Stimulated activated CD8-positive, alpha-beta memory T cell treated with anti-CD3 and anti-CD28 coated beads, Interleukin-2, amount 100 ng/mL, for 1 hour (primary cell): ENCODE measurements around the gene GRAMD4.
"Not testable (repeated sequence)": the region's sequence is repeated elsewhere in the genome, so short reads cannot be mapped to it uniquely, and the experiment has no call there.

ENCODE experiments used
- DNase-seq, 2 donors: peaks; one replicate each; pipeline ENCODE4 v3.0.0-alpha.2; 2020; ENCODE audit warnings: low read depth in 2 of 2

GRAMD4 gene

GRCh38 chr22:46620588-46621242 is 529 bp downstream of the GRAMD4 start:
- DNase-seq = no peak

DNA sequence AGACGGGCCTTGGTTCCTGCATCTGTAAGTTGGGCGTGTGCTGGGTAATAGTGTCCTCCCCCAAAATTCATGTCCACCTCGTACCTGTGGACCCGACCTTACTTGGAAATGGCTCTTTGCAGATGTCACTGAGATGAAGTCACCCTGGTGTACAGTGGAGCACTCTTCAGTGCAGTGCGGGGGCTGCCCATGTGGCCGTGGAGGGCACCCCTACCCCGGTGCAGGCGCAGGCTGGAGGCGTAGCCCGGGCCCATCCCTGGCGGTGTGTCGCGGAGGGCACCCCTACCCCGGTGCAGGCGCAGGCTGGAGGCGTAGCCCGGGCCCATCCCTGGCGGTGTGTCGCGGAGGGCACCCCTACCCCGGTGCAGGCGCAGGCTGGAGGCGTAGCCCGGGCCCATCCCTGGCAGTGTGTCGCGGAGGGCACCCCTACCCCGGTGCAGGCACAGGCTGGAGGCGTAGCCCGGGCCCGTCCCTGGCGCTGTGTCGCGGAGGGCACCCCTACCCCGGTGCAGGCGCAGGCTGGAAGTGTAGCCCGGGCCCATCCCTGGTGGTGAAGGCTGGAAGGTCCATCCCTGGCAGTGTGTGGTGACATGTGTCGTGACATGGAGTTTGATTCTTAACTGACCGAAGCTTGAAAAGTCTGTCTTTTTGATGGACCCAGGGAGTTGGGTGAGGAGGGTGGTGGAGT is 1.2 kb downstream of the GRAMD4 start:
- DNase-seq = not testable (repeated sequence)

DNA sequence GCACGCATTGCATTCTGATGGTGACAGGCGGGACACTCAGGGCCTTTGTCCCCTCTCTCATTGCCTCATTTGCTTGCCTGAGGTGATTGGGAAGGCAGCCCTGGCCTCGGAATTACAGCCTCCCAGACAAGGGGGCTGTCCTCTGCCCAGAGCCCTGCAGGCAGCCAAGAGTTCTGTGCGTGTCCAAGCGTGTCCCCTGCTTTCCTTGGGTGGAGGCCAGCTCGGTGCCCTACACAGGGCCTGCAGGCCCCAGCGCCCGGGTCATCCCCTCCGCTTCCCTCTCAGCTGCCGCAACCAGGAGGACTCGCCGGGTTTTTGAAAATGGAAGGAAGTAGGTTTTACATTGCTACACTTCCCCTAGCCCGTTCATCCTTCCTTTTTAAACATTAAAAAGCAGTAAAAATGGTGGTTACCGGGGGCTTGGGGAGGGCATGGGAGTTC is 1.9 kb downstream of the GRAMD4 start:
- DNase-seq = no peak

DNA sequence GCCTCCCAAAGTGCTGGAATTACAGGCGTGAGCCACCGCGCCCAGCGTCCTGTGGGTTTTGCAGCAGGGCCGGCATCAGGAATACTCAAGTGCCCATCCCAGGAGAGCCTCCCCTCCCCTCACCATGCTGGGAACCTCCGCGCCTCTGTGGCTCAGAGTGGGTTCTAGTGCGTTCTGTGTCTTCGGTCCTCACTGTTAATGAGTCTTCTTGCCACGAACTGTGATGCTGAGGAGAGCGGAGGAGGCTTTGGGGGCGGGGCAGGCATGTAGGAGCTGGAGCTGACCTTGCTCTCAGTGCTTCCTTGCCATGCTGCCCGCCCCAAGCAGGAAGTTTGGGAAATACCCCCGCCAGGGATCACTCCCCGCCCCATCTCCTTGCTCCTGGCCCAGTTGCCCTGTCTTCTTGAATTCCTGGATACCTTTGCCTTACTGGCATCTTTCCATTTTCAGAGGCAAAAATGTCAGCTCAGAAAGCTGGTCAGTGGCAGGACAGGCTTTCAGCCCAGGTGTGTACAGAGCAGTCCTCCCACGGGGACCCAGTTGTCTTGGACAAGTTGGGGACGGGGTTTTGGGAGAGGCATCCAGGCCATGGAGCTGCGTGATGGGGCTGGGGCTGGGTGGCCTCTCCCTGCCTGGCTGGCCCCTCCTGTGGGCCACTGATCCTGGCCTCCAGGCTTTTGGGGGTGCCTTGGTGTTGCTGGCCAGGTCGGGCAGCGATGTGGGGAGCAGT is 5.1 kb downstream of the GRAMD4 start:
- no peak for DNase-seq

DNA sequence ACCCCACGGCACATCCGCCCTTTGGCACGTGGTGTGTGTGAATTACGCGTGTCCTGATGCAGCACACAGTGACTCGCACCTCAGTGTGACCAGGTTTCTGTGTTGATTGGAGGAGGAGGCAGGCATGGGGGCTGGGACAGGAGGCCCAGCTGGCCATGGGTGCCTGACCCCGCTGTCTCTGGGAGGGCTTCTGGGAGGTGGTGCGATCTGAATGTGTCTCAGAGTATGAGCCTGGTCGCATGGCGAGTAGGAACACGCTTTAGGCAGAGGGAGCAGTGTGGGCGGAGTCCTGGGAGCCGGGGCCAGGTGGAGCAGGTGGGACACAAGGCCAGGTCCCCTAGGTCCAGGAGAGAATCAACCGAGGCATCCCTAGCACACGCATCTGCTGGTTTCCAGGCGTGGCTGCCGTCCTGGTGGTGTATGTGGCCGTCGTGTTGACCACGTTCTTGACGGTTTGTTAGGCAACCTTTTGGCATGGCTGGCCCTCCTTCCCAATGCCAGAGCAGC is 5.7 kb downstream of the GRAMD4 start:
- no peak for DNase-seq

DNA sequence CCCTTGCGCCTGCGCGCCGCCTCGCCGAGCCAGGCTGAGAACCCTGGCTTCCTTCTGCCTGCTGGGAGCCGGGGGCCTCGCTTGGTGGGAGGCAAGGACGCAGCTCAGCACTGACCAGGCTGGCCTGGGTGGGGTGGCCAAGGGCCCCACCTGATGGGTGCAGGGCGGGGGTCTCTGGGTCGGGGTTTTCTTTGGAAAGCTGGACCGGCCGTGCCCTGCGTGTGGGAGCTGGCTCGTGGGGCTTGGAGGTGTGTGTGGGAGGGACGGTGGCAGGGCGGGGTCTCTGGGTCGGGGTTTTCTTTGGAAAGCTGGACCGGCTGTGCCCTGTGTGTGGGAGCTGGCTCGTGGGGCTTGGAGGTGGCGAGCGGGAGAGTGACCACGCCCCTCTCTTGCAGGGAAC is 6.2 kb downstream of the GRAMD4 start:
- DNase-seq = no peak

GRCh38 chr22:46626911-46627805 is 7.0 kb downstream of the GRAMD4 start:
- no peak for DNase-seq

- no peak for DNase-seq
These were observed 7.8 kb downstream of the GRAMD4 start for GRCh38 chr22:46627806-46628482.

GRCh38 chr22:46628756-46629155 is 8.6 kb downstream of the GRAMD4 start:
- no peak for DNase-seq

DNA sequence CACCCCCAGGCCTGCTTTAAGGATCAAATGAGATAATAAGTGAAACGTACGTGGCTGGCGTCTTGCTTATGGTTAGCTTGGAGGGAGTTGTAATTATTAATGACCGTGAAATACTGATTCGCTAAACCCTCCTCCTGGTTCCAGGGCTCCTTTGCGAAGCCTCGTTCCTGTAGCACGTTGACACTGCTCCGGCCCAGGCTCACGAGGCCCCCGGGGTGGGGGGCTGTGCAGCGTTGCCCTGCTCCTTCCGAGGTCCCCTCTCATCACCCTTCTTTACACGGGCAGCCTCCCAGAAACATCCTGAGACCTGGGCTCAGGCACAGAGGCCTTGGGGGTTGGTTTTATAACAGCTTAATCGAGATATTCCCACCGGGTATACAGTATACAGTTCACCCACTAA is 9.1 kb downstream of the GRAMD4 start:
- no peak for DNase-seq

DNA sequence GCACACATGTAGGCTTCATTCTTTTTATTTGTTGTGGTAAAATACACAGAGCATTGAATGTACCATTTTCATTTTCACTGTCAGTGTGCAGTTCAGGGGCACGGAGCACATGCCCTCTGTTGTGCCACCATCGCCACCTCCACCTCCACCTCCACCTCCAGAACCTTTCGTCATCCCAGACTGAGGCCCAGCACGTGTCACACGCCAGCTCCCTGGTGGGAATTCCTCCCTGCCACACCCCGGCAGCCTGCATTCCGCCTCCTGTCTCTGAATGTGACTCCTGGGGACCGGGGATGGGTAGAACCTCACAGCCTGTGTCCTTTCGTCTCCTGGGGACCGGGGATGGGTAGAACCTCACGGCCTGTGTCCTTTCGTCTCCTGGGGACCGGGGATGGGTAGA is 10.9 kb downstream of the GRAMD4 start:
- no peak for DNase-seq

- no peak for DNase-seq
These were observed 12.6 kb downstream of the GRAMD4 start for GRCh38 chr22:46632646-46633249.

DNA sequence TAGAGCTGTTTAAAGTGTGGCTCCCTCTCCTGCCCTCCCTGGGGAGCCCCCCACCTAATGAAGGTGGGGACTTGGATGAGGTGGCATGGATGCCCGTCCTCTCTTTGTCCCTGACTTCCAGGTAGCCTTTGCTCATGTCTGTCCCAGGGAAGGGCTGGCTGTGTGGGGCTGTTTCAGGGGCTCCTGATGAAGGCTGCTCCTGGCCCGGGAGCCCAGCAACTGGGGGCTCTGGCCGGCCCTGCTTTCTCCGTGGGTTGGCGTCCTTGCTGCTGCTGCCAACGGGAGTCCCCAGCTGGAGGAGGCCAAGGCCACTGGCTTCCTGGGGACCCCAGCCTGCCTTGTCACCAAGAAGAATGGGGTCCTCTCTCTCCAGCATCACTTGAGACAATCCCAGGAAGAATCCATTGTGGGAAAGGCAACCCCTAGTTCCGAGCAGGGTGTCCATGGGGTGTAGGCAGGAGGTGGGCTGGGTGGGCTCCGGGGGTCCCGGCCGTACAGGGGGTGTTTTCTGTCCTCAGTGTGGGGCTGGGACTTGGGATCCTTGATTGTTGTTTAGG is 13.2 kb downstream of the GRAMD4 start:
- no peak for DNase-seq

DNA sequence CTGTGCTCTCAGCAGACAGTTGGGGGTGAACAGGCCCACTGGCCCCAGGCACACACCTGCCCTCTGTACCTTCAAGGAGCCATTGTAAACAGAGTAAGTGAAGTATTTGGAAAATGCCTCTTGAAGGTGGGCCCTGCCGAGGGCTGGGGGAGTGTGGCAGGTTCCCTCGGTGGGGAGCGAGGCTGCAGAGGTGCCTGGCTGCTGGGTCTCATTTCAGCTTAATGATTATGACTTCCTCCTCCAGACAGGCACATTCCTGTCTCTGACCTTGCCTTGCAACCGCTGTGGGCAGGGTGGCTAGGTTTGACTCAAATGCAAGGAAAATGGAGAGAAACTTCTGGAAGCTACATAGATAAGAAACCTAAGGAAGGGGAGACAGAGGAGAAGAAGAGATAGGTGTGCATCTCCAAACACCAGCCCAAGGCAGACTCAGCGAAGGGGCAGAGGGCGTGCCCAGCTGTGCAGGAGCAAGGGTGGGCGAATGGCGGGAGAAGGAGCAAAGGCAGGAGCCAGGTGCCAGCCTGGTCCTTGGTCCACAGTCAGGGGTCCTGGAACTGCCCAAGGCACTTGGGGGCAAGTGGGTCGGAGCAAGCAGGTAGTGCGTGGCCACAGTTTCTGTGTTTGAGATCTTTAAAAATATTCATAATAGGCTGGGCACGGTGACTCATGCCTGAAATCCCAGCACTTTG is 14.0 kb downstream of the GRAMD4 start:
- DNase-seq = no peak

- DNase-seq = not testable (repeated sequence)
These were observed 14.9 kb downstream of the GRAMD4 start for GRCh38 chr22:46634973-46635685.

DNA sequence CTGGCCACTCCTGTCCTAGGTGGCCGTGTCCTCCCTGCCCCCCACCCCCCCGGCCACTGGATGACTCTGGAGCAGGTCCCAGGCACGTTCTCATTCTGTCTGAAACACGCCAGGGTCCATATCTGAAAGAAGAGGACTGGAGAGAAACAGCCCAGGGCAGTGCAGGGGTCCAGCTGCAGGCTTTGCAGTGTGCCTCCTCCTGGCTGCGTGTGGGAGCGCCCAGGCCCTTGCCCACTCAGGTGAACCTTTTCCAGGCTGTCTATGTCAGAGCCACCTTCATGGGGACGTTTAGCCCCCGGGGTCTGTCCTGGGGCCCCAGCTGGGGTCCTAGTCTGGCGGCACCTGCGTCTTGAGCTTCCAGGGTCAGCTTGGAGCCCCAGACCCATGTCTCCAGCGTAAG is 15.6 kb downstream of the GRAMD4 start:
- no peak for DNase-seq

- DNase-seq = no peak
These were observed 16.2 kb downstream of the GRAMD4 start for GRCh38 chr22:46636221-46637002.
